Loucy (cell line): ENCODE data around the gene CTNNA2.

Experiments used
- H2AFZ ChIP-seq: fragments of 200-600 bp; sonication (generic); 2 replicates; pipeline ENCODE4 v1.6.0; 2016; ENCODE audit warnings: antibody characterized with exemption, mild to moderate bottlenecking, low read length, moderate library complexity
- H3F3A ChIP-seq: fragments of 200-600 bp; 2 replicates; pipeline ENCODE4 v1.6.0; 2016; ENCODE audit warnings: antibody characterized with exemption, low read depth, mild to moderate bottlenecking
- H3K27me3 ChIP-seq: fragments of 200-600 bp; sonication (generic); 2 replicates; pipeline ENCODE4 v1.6.1; 2014; ENCODE audit warnings: low read length, mild to moderate bottlenecking; ENCODE audit not compliant: insufficient read depth, poor library complexity, severe bottlenecking
- H3K36me3 ChIP-seq: fragments of 200-600 bp; sonication (generic); 2 replicates; pipeline ENCODE4 v1.6.1; 2016; ENCODE audit warnings: low read length; ENCODE audit not compliant: insufficient read depth
- H3K4me1 ChIP-seq: fragments of 200-600 bp; sonication (generic); 2 replicates; pipeline ENCODE4 v1.5.1; 2014; ENCODE audit warnings: low read length, mild to moderate bottlenecking; ENCODE audit not compliant: insufficient read depth, poor library complexity, severe bottlenecking
- H3K4me2 ChIP-seq: fragments of 200-600 bp; sonication (generic); 2 replicates; pipeline ENCODE4 v1.6.0; 2014; ENCODE audit warnings: antibody characterized with exemption, low read length, low read depth, mild to moderate bottlenecking; ENCODE audit not compliant: poor library complexity, severe bottlenecking
- H3K4me3 ChIP-seq: fragments of 200-600 bp; sonication (generic); 2 replicates; pipeline ENCODE4 v1.5.1; 2014; ENCODE audit warnings: low read length, mild to moderate bottlenecking, mixed read lengths; ENCODE audit not compliant: poor library complexity, severe bottlenecking
- H3K79me2 ChIP-seq: fragments of 200-600 bp; sonication (generic); 2 replicates; pipeline ENCODE4 v1.6.1; 2014; ENCODE audit warnings: low read length; ENCODE audit not compliant: insufficient read depth
- H3K9ac ChIP-seq: fragments of 200-600 bp; sonication (generic); 2 replicates; pipeline ENCODE4 v1.6.0; 2014; ENCODE audit warnings: mild to moderate bottlenecking, low read depth, low read length, moderate library complexity; ENCODE audit not compliant: poor library complexity, severe bottlenecking
- H3K9me2 ChIP-seq: fragments of 200-600 bp; sonication (generic); replicated peaks from 2 replicates; pipeline ENCODE4 v1.6.1; 2016; ENCODE audit warnings: low read depth, low read length, mixed read lengths
- H3K9me3 ChIP-seq: fragments of 200-600 bp; sonication (generic); 2 replicates; pipeline ENCODE4 v1.6.1; 2014; ENCODE audit warnings: mild to moderate bottlenecking, antibody characterized with exemption, low read length, low read depth; ENCODE audit not compliant: insufficient read depth
- H4K20me1 ChIP-seq: fragments of 200-600 bp; sonication (generic); 2 replicates; pipeline ENCODE4 v1.6.0; 2014; ENCODE audit warnings: antibody characterized with exemption, low read length, mild to moderate bottlenecking; ENCODE audit not compliant: insufficient read depth, poor library complexity, severe bottlenecking
- CTCF ChIP-seq: fragments of 200-600 bp; sonication (generic); conservative IDR thresholded peaks from 2 replicates; pipeline ENCODE4 v1.5.1; 2014; ENCODE audit warnings: mild to moderate bottlenecking, antibody characterized with exemption, low read length
- EZH2phosphoT487 ChIP-seq: fragments of 200-600 bp; IDR thresholded peaks from 2 replicates; pipeline ENCODE4 v1.6.1; 2018; ENCODE audit warnings: antibody characterized with exemption, mild to moderate bottlenecking, moderate library complexity, borderline replicate concordance

Gene CTNNA2

DNA sequence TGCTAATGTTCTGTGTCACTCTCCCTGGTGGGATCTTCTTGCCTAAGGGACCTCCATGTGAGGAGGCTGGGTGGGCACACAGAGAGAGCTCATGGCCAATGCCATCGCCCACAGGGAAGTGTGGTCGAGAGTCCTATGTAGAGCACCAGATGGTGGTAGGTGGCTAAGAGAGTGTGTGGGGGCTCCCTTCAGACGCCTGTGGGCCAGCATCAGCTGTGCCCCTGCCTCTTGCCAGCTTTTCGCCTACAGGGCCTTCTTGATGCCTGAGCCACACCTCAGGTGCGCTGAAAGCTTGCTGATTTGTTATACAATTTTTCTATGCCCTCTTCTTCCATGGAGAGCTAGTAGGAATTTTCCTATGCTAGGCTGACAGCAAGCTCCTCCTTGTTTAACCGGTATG, 753.4 kb downstream of the CTNNA2 start:
- H3K9me3 ChIP-seq = peaks cover 3% of the 10 kb centered on the region; the same call in 1 of the 2 replicates
- H3K4me1 ChIP-seq = no peaks in the 10 kb centered on the region
- H3K4me2 ChIP-seq = no peak overlapping the region
- TF ChIP-seq EZH2phosphoT487 = no peak
- no peak for TF ChIP-seq CTCF
- no peaks in the 10 kb centered on the region for H3K9me2 ChIP-seq
- H3K79me2 ChIP-seq = no peaks in the 10 kb centered on the region
- H3F3A ChIP-seq = no peaks in the 10 kb centered on the region
- H2AFZ ChIP-seq = no peak overlapping the region
- no peak overlapping the region for H3K9ac ChIP-seq
- no peaks in the 10 kb centered on the region for H3K27me3 ChIP-seq
- H3K4me3 ChIP-seq = no peak overlapping the region
- H3K36me3 ChIP-seq = no peaks in the 10 kb centered on the region
- no peaks in the 10 kb centered on the region for H4K20me1 ChIP-seq

DNA sequence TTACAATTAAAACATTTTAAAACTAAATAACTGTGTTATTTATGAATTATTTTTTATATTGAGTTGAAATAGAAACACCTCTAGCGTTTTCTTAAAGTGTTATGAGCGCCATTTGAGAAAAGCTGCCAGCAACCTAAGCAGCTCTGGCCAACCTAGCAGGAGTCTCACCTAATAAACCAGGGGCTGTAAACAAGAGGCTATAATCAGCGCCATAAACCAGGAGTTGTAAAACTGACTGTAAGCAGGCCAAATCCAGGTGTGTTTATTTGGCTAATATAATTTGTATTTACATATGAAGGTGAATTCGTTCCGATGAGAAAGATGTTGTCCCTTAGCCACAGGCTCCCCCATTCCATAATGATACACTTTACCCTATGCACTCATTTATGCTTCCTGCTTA, 757.0 kb downstream of the CTNNA2 start:
- TF ChIP-seq EZH2phosphoT487 = no peak
- TF ChIP-seq CTCF = no peak

GRCh38 chr2:80280598-80280997, 767.7 kb downstream of the CTNNA2 start:
- TF ChIP-seq EZH2phosphoT487 (no peak), CTCF (no peak)
- Histone ChIP-seq H3K9me3 (no peaks in the 10 kb centered on the region), H2AFZ (no peak overlapping the region), H3K9ac (no peak overlapping the region), H3F3A (no peaks in the 10 kb centered on the region), H3K36me3 (no peaks in the 10 kb centered on the region), H3K4me3 (no peak overlapping the region), H3K4me1 (no peaks in the 10 kb centered on the region), H3K4me2 (no peak overlapping the region), H3K79me2 (no peaks in the 10 kb centered on the region), H3K9me2 (no peaks in the 10 kb centered on the region), H4K20me1 (no peaks in the 10 kb centered on the region), H3K27me3 (no peaks in the 10 kb centered on the region)

More for the DNA sequence above, 757.0 kb downstream of the CTNNA2 start:
- Histone ChIP-seq H3K27me3 (no peaks in the 10 kb centered on the region), H4K20me1 (no peaks in the 10 kb centered on the region), H3K4me1 (no peaks in the 10 kb centered on the region), H2AFZ (no peak overlapping the region), H3K79me2 (no peaks in the 10 kb centered on the region), H3F3A (no peaks in the 10 kb centered on the region), H3K4me2 (no peak overlapping the region), H3K4me3 (no peak overlapping the region), H3K9me2 (no peaks in the 10 kb centered on the region), H3K9ac (no peak overlapping the region), H3K36me3 (no peaks in the 10 kb centered on the region), H3K9me3 (peaks cover 3% of the 10 kb centered on the region; the same call in 1 of the 2 replicates)
